ENCODE measurements around the gene ABI3. TPM values are rescaled to one million over a fixed set of nuclear protein-coding genes. Genes with fewer than 3 reads are reported as not detected.

Gene ABI3, protein sequence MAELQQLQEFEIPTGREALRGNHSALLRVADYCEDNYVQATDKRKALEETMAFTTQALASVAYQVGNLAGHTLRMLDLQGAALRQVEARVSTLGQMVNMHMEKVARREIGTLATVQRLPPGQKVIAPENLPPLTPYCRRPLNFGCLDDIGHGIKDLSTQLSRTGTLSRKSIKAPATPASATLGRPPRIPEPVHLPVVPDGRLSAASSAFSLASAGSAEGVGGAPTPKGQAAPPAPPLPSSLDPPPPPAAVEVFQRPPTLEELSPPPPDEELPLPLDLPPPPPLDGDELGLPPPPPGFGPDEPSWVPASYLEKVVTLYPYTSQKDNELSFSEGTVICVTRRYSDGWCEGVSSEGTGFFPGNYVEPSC
- total RNA-seq, result 10 to 100 TPM in 3 of 4 donors, 1 to 10 TPM in 1; 9.6 to 14.4 (median 12.0) TPM

DNA sequence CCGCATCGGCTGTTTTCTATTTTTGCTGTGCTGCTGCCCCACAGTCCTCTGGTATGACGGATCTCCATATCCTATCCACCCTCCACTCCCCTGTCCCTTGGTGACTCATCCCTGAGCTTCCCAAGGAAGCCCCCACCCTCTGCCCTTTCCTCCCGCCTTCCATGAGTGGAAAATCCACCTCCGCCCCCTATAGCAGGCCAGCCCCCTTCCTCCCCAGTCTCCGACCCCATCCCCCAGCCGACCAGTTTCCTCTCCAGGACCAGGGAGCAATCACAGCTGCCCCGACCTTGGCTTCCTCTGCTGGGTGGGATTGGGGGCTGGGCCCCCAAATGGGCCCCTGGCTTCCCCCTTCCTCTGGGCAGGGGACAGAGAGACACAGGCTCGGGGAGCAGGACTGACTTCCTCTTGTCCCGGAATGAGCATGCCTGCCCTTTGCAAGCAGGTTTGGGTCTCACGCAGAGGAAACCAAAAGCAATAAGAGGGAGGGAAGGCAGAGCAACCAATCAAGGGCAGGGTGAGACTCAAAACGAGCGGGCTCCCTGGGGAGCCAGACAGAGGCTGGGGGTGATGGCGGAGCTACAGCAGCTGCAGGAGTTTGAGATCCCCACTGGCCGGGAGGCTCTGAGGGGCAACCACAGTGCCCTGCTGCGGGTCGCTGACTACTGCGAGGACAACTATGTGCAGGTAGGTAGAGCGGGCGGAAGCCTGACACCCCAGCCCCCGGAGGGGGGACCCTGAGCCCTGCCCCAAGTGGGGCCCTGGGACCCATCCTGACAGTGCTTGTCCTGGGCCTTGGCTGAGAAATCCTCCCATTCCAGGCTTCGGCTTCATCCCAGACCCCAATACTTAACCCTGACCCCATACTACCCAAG lies at the start of gene ABI3, which contains the start of gene GNGT2:
ABI3 (plus strand) TSS at position 550 of the 872 bp plus-strand sequence; CDS start at position 568, 18 bp downstream.
GNGT2 (minus strand) TSS at position 417 of the 872 bp plus-strand sequence. CDS start 3,152 bp downstream, outside the sequence.
- no peak for DNase-seq (ENCODE audit: low spot score in 2 of 2)
- WGBS, 2 donors, result 25 to 27% methylated on average over 22 of the region's 22 CpGs
- TF ChIP-seq POLR2A (IDR thresholded peaks at IDR 0.05) (peak in 1 of 2 donors; percentile 26), EP300 (IDR thresholded peaks at IDR 0.05) (no peak)
- TF ChIP-seq, protein P1, sequence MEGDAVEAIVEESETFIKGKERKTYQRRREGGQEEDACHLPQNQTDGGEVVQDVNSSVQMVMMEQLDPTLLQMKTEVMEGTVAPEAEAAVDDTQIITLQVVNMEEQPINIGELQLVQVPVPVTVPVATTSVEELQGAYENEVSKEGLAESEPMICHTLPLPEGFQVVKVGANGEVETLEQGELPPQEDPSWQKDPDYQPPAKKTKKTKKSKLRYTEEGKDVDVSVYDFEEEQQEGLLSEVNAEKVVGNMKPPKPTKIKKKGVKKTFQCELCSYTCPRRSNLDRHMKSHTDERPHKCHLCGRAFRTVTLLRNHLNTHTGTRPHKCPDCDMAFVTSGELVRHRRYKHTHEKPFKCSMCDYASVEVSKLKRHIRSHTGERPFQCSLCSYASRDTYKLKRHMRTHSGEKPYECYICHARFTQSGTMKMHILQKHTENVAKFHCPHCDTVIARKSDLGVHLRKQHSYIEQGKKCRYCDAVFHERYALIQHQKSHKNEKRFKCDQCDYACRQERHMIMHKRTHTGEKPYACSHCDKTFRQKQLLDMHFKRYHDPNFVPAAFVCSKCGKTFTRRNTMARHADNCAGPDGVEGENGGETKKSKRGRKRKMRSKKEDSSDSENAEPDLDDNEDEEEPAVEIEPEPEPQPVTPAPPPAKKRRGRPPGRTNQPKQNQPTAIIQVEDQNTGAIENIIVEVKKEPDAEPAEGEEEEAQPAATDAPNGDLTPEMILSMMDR (IDR thresholded peaks at IDR 0.05), result no peak
- peaks cover 0 to 46% of the 10 kb centered on the region in 2 donors for H3K27me3 ChIP-seq
- peak within 1 kb of the TSS in 3 of 4 donors; percentile 36 to 76 (median 68) for H3K27ac ChIP-seq
- H3K9me3 ChIP-seq, result no peaks in the 10 kb centered on the region
- H3K36me3 ChIP-seq, result no peaks in the 10 kb centered on the region
- H3K4me3 ChIP-seq, result peak within 1 kb of the TSS in 3 of 4 donors; percentile 19 to 48 (median 43)
- peaks cover 0 to 9% (median 3%) of the 10 kb centered on the region in 4 donors for H3K4me1 ChIP-seq

DNA sequence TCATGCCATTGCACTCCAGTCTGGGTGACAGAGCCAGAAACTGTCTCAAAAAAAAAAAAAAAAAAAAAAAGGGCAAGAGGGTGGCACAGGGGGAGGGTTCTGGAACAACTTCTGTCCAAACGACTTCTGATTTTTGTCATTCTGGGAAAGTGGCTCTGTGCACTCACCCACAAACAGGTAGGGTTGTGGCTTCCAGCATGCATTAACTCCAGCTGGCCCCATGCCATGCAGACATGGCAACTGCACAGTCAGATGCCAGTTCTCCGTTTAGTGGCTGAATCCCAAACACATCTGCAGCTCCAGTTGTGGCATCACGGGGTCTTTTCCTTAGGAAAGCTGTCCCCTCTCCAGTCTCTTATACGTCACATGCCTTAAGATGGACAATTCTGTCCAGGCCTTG lies 47.6 kb upstream of the ABI3 start:
- TF ChIP-seq POLR2A (IDR thresholded peaks at IDR 0.05) (no peak), EP300 (IDR thresholded peaks at IDR 0.05) (no peak)
- TF ChIP-seq, protein P1 (IDR thresholded peaks at IDR 0.05), result no peak
- no peak overlapping the region for H3K4me3 ChIP-seq
- WGBS, 2 donors, result 59 to 76% methylated on average over 4 of the region's 4 CpGs
- no peaks in the 10 kb centered on the region for H3K36me3 ChIP-seq
- H3K27ac ChIP-seq, result no peak overlapping the region
- H3K9me3 ChIP-seq, result no peaks in the 10 kb centered on the region
- H3K4me1 ChIP-seq, result no peaks in the 10 kb centered on the region
- no peak for DNase-seq (ENCODE audit: low spot score in 2 of 2)
- peaks cover 0 to 36% of the 10 kb centered on the region in 2 donors for H3K27me3 ChIP-seq

DNA sequence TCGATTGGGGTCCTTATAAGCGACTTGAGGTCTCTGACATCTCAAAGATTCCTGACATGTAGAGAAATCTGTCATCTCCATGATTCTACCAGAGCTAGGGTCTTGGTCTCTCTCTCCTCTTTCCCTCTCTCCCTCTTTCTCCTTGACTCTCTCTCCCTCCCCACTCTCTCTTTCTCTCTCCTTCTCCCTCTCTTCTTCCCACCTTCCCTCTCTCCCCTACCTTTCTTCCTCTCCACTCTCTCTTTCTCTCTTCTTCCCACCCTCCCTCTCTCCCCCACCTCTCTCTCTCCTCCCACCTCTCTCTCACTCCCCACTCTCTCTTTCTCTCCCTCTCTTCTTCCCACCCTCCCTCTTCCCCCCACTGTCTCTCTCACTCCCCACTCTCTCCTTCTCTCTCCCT lies 45.4 kb upstream of the ABI3 start:
- TF ChIP-seq EP300 (IDR thresholded peaks at IDR 0.05) (no peak), POLR2A (IDR thresholded peaks at IDR 0.05) (no peak)
- TF ChIP-seq, protein P1 (IDR thresholded peaks at IDR 0.05), result no peak
- H3K4me1 ChIP-seq, result no peaks in the 10 kb centered on the region
- H3K4me3 ChIP-seq, result no peak overlapping the region
- DNase-seq (ENCODE audit: low spot score in 2 of 2), result no peak
- H3K36me3 ChIP-seq, result no peaks in the 10 kb centered on the region
- peaks cover 0 to 1% (median 0%) of the 10 kb centered on the region in 4 donors for H3K9me3 ChIP-seq
- H3K27ac ChIP-seq, result no peak overlapping the region
- peaks cover 0 to 31% of the 10 kb centered on the region in 2 donors for H3K27me3 ChIP-seq
- 79 to 92% methylated on average over 2 of the region's 2 CpGs for WGBS, 2 donors

DNA sequence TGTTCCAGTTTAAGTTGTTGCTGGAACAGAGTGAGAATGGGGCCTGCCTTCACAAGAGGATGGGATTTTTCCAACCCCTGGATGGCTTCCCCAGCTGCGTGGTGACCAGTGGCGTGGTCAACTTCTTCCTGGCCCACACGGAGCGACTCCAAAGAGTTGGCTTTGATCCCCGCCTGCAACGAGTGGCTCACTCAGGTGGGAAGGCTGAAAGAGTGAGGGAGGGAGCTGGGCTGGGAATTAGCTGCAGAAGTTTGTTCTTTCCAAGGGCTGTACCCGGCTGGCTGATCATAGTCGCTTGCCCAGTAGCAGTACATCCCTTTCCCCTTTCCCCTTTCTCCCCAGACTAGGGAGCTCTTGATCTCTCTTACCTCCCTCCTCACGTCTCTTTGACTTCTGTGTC lies 41.8 kb upstream of the ABI3 start:
- TF ChIP-seq EP300 (IDR thresholded peaks at IDR 0.05) (no peak), POLR2A (IDR thresholded peaks at IDR 0.05) (no peak)
- TF ChIP-seq, protein P1 (IDR thresholded peaks at IDR 0.05), result no peak
- peaks cover 0 to 7% (median 0%) of the 10 kb centered on the region in 4 donors for H3K9me3 ChIP-seq
- no peaks in the 10 kb centered on the region for H3K36me3 ChIP-seq
- DNase-seq (ENCODE audit: low spot score in 2 of 2), result no peak
- 67 to 74% methylated on average over 9 of the region's 9 CpGs for WGBS, 2 donors
- no peak overlapping the region for H3K4me3 ChIP-seq
- H3K4me1 ChIP-seq, result no peaks in the 10 kb centered on the region
- no peak overlapping the region for H3K27ac ChIP-seq
- H3K27me3 ChIP-seq, result peaks cover 0 to 29% of the 10 kb centered on the region in 2 donors
